Neuronal stem cell (in vitro differentiated cells): ENCODE measurements around the gene CMC4.

ENCODE experiments used
- DNase-seq: peaks from one replicate; pipeline ENCODE4 v3.0.0-alpha.2; 2013; ENCODE audit warnings: low spot score
- H2AFZ ChIP-seq: one replicate; pipeline ENCODE4 v1.6.1; 2013; ENCODE audit warnings: mild to moderate bottlenecking, low read length, inconsistent platforms
- H2AK5ac ChIP-seq: 2 replicates; pipeline ENCODE4 v1.6.1; 2013; ENCODE audit warnings: low read depth, mild to moderate bottlenecking, inconsistent platforms, low read length, moderate library complexity, mixed read lengths
- H2BK120ac ChIP-seq: 2 replicates; pipeline ENCODE4 v1.6.1; 2013; ENCODE audit warnings: low read depth, mild to moderate bottlenecking, inconsistent platforms, low read length, moderate library complexity, mixed read lengths
- H2BK12ac ChIP-seq: one replicate; pipeline ENCODE4 v1.6.1; 2013; ENCODE audit warnings: low read length, inconsistent platforms
- H2BK15ac ChIP-seq: 2 replicates; pipeline ENCODE4 v1.6.1; 2013; ENCODE audit warnings: mild to moderate bottlenecking, low read length, inconsistent platforms, mixed read lengths
- H2BK5ac ChIP-seq: one replicate; pipeline ENCODE4 v1.6.1; 2013; ENCODE audit warnings: inconsistent platforms, mild to moderate bottlenecking, low read length, moderate library complexity
- H3K14ac ChIP-seq: one replicate; pipeline ENCODE4 v1.6.1; 2013; ENCODE audit warnings: low read length, inconsistent platforms
- H3K18ac ChIP-seq: 2 replicates; pipeline ENCODE4 v1.6.1; 2013; ENCODE audit warnings: low read length, inconsistent platforms
- H3K23ac ChIP-seq: 2 replicates; pipeline ENCODE4 v1.6.1; 2013; ENCODE audit warnings: low read depth, mild to moderate bottlenecking, mixed read lengths, low read length, inconsistent platforms; ENCODE audit not compliant: poor library complexity
- H3K27ac ChIP-seq: replicated peaks from 3 replicates; pipeline ENCODE4 v1.5.1; 2013; ENCODE audit warnings: low read length, inconsistent platforms
- H3K27me3 ChIP-seq, 3 experiments: 2 replicates each; pipeline ENCODE4 v1.6.1; 2013; ENCODE audit warnings: low read length in 3 of 3, mild to moderate bottlenecking in 2 of 3, inconsistent platforms in 1 of 3, low read depth in 1 of 3, mixed read lengths in 1 of 3, moderate library complexity in 1 of 3; ENCODE audit not compliant: control insufficient read depth in 3 of 3, insufficient read depth in 3 of 3
- H3K36me3 ChIP-seq, 2 donors: replicated peaks in 1 of 2; 2 replicates each; pipeline ENCODE4 v1.6.1; 2013; ENCODE audit warnings: low read length in 2 of 2; ENCODE audit not compliant: control insufficient read depth in 2 of 2, insufficient read depth in 2 of 2
- H3K4ac ChIP-seq: 2 replicates; pipeline ENCODE4 v1.6.1; 2013; ENCODE audit warnings: inconsistent platforms, mild to moderate bottlenecking, low read length, moderate library complexity
- H3K4me1 ChIP-seq, 2 donors: 1 replicate in 1 of 2; 2 replicates in 1 of 2; pipeline ENCODE4 v1.6.1; 2013; ENCODE audit warnings: low read length in 2 of 2, low read depth in 1 of 2; ENCODE audit not compliant: control insufficient read depth in 2 of 2, insufficient read depth in 1 of 2
- H3K4me2 ChIP-seq: one replicate; pipeline ENCODE4 v1.6.1; 2013; ENCODE audit warnings: mild to moderate bottlenecking, low read length, inconsistent platforms; ENCODE audit not compliant: insufficient read depth, poor library complexity, severe bottlenecking
- H3K4me3 ChIP-seq, 2 donors: 2 replicates each; pipeline ENCODE4 v1.5.1; 2013; ENCODE audit warnings: low read length in 2 of 2, mild to moderate bottlenecking in 2 of 2, inconsistent platforms in 1 of 2, moderate library complexity in 1 of 2
- H3K79me1 ChIP-seq: one replicate; pipeline ENCODE4 v1.6.1; 2013; ENCODE audit warnings: low read depth, mild to moderate bottlenecking, inconsistent platforms, low read length, moderate library complexity
- H3K9ac ChIP-seq: one replicate; pipeline ENCODE4 v1.6.1; 2013; ENCODE audit warnings: mild to moderate bottlenecking, low read depth, low read length, inconsistent platforms; ENCODE audit not compliant: poor library complexity
- H3K9me3 ChIP-seq, 2 donors: replicated peaks in 1 of 2; 2 replicates each; pipeline versions ENCODE3 to v1.6.1; 2013; ENCODE audit warnings: low read length in 2 of 2, mild to moderate bottlenecking in 2 of 2, inconsistent platforms in 1 of 2, low read depth in 1 of 2, mixed read lengths in 1 of 2, moderate library complexity in 1 of 2; ENCODE audit not compliant: control insufficient read depth in 2 of 2, insufficient read depth in 1 of 2
- H4K8ac ChIP-seq: one replicate; pipeline ENCODE4 v1.6.1; 2013; ENCODE audit warnings: low read depth, mild to moderate bottlenecking, inconsistent platforms, low read length, moderate library complexity
- H4K91ac ChIP-seq: one replicate; pipeline ENCODE4 v1.6.1; 2013; ENCODE audit warnings: low read length, low read depth, mild to moderate bottlenecking, inconsistent platforms; ENCODE audit not compliant: poor library complexity
- WGBS, 2 donors: extraction: QIAGEN DNeasy Blood & Tissue Kit; methylation state at CpG; one replicate each; pipeline ENCODE4 v1.1.7; 2013; ENCODE audit warnings: missing lambda C conversion rate in 2 of 2, mixed read lengths in 1 of 2; ENCODE audit not compliant: insufficient read length in 2 of 2, insufficient replicate concordance in 1 of 2; ENCODE audit errors: extremely low coverage in 2 of 2; 5-methylcytosine and 5-hydroxymethylcytosine counted together

CMC4 gene

GRCh38 chrX:155053656-155054055, 17.3 kb downstream of the CMC4 start:
- H4K8ac ChIP-seq = no peak overlapping the region
- WGBS, 2 donors = no CpG with 5 or more reads among the region's 3 CpGs
- no peak overlapping the region for H3K18ac ChIP-seq
- H3K4me3 ChIP-seq = no peak overlapping the region
- H4K91ac ChIP-seq = no peak overlapping the region
- H3K79me1 ChIP-seq = peaks cover 2% of the 10 kb centered on the region
- H3K4me1 ChIP-seq = peaks cover 0 to 5% of the 10 kb centered on the region in 2 donors
- no peak overlapping the region for H2AFZ ChIP-seq
- no peaks in the 10 kb centered on the region for H3K9me3 ChIP-seq
- DNase-seq = no peak
- no peak overlapping the region for H2BK15ac ChIP-seq
- no peak overlapping the region for H3K9ac ChIP-seq
- no peak overlapping the region for H3K27ac ChIP-seq
- H3K14ac ChIP-seq = no peak overlapping the region
- no peak overlapping the region for H2AK5ac ChIP-seq
- no peak overlapping the region for H3K23ac ChIP-seq
- no peak overlapping the region for H3K4me2 ChIP-seq
- H3K27me3 ChIP-seq = no peaks in the 10 kb centered on the region
- no peak overlapping the region for H2BK12ac ChIP-seq
- H3K4ac ChIP-seq = no peak overlapping the region
- no peak overlapping the region for H2BK5ac ChIP-seq
- no peak overlapping the region for H2BK120ac ChIP-seq
- peaks cover 0 to 41% of the 10 kb centered on the region in 2 donors for H3K36me3 ChIP-seq

GRCh38 chrX:155052738-155053498, 18.0 kb downstream of the CMC4 start:
- Histone ChIP-seq H3K14ac (no peak overlapping the region), H2BK12ac (no peak overlapping the region), H2AFZ (no peak overlapping the region), H2BK120ac (no peak overlapping the region), H3K27me3 (no peaks in the 10 kb centered on the region), H3K4me2 (no peak overlapping the region), H2BK5ac (no peak overlapping the region), H3K36me3 (peaks cover 0 to 41% of the 10 kb centered on the region in 2 donors), H3K79me1 (peaks cover 2% of the 10 kb centered on the region), H3K4me1 (peaks cover 0 to 5% of the 10 kb centered on the region in 2 donors), H3K9me3 (no peaks in the 10 kb centered on the region), H3K4ac (no peak overlapping the region), H4K8ac (no peak overlapping the region), H3K4me3 (no peak overlapping the region), H2AK5ac (no peak overlapping the region), H2BK15ac (no peak overlapping the region), H3K27ac (no peak overlapping the region), H4K91ac (no peak overlapping the region), H3K23ac (no peak overlapping the region), H3K9ac (no peak overlapping the region), H3K18ac (no peak overlapping the region)
- WGBS, 2 donors = no CpG with 5 or more reads among the region's 5 CpGs
- no peak for DNase-seq

- Histone ChIP-seq H2BK15ac (no peak overlapping the region), H3K23ac (no peak overlapping the region), H3K9ac (no peak overlapping the region), H3K27ac (no peak overlapping the region), H2BK5ac (no peak overlapping the region), H3K27me3 (no peaks in the 10 kb centered on the region), H3K18ac (no peak overlapping the region), H3K9me3 (no peaks in the 10 kb centered on the region), H4K91ac (no peak overlapping the region), H3K4me1 (no peaks in the 10 kb centered on the region), H2BK120ac (no peak overlapping the region), H2BK12ac (no peak overlapping the region), H3K4me2 (no peak overlapping the region), H3K79me1 (peaks cover 2% of the 10 kb centered on the region), H2AK5ac (no peak overlapping the region), H3K36me3 (peaks cover 0 to 35% of the 10 kb centered on the region in 2 donors), H3K4me3 (no peak overlapping the region), H3K4ac (no peak overlapping the region), H4K8ac (no peak overlapping the region), H2AFZ (no peak overlapping the region), H3K14ac (no peak overlapping the region)
- DNase-seq = peak; percentile 20
- WGBS, 2 donors = no CpG with 5 or more reads among the region's 9 CpGs
These were observed 21.8 kb downstream of the CMC4 start for GRCh38 chrX:155048977-155049619.

GRCh38 chrX:155046811-155047528, 24.0 kb downstream of the CMC4 start:
- Histone ChIP-seq H2AFZ (no peak overlapping the region), H2BK120ac (no peak overlapping the region), H3K14ac (no peak overlapping the region), H3K4me2 (no peak overlapping the region), H3K27me3 (no peaks in the 10 kb centered on the region), H2BK12ac (no peak overlapping the region), H3K18ac (no peak overlapping the region), H2AK5ac (no peak overlapping the region), H4K8ac (no peak overlapping the region), H3K9me3 (no peaks in the 10 kb centered on the region), H3K23ac (no peak overlapping the region), H3K36me3 (peaks cover 0 to 18% of the 10 kb centered on the region in 2 donors), H2BK15ac (no peak overlapping the region), H3K4me3 (no peak overlapping the region), H3K9ac (no peak overlapping the region), H4K91ac (no peak overlapping the region), H3K4ac (no peak overlapping the region), H3K4me1 (no peaks in the 10 kb centered on the region), H3K79me1 (peaks cover 2% of the 10 kb centered on the region), H3K27ac (no peak overlapping the region), H2BK5ac (no peak overlapping the region)
- WGBS, 2 donors = no CpG with 5 or more reads among the region's 5 CpGs
- DNase-seq = no peak
